Measurements from ENCODE around the gene MAP4K2. TPM values are rescaled to one million over a fixed set of nuclear protein-coding genes. Genes with fewer than 3 reads are reported as not detected.

Gene MAP4K2
- total and polyA plus RNA-seq, 7 donors, result 9.0 to 23.5 (median 13.6) TPM

DNA sequence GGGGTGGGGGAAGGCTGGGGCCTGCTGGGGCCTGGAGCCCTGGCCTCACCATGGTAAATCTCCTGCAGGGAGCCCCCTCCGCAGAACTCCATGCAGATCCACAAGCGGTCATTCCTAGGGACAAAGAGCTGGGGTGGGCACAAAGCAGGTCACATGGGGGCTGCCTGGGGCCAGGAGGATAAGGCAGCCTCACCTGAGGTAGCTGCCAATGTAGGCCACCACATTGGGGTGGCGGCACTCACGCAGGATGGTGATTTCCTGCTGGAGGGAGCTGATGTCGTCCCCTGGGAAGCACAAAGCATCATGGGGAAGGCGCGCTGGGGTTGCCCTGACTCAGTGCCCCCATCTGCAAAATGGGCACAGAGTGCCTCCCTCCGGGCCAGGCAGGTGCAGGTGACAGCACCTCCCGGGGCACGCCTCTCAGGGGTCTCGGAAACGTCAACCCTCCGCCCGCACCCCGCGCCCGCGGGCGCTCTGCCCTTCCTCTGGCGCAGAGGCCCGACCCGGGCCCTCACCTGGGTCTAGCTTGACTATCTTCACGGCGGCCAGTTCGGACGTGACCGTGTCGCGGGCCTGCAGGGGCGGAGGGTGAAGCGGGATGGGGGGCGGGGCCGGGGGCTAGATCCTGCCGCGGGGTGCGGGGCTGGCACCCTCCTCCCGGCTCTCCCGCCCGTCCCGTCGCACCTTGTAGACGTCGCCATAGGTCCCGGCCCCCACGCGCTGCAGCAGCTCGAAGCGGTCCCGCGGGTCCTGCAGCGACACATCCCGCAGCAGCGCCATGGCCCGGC, 450 bp downstream of the MAP4K2 start:
- no peaks in the 10 kb centered on the region for H3K9me3 ChIP-seq
- TF ChIP-seq POLR2AphosphoS5 (IDR thresholded peaks at IDR 0.05) (peak in 1 of 4 donors; percentile 22), POLR2A (IDR thresholded peaks at IDR 0.05) (no peak), EP300 (IDR thresholded peaks at IDR 0.05) (no peak)
- 8 to 11% methylated on average over 54 of the region's 54 CpGs for WGBS, 2 donors
- H3K36me3 ChIP-seq, result peaks cover 0 to 37% (median 17%) of the 10 kb centered on the region in 4 donors
- H3K4me1 ChIP-seq, result peaks cover 0 to 27% (median 22%) of the 10 kb centered on the region in 4 donors
- H3K4me3 ChIP-seq, result peak overlapping the region; percentile 58 to 80 (median 67)
- DNase-seq, result peak; percentile 69
- intact Hi-C loops (cut with DNase I), result no loop called here
- H3K27me3 ChIP-seq, result no peaks in the 10 kb centered on the region
- peak overlapping the region; percentile 91 to 94 (median 93) for H3K27ac ChIP-seq

DNA sequence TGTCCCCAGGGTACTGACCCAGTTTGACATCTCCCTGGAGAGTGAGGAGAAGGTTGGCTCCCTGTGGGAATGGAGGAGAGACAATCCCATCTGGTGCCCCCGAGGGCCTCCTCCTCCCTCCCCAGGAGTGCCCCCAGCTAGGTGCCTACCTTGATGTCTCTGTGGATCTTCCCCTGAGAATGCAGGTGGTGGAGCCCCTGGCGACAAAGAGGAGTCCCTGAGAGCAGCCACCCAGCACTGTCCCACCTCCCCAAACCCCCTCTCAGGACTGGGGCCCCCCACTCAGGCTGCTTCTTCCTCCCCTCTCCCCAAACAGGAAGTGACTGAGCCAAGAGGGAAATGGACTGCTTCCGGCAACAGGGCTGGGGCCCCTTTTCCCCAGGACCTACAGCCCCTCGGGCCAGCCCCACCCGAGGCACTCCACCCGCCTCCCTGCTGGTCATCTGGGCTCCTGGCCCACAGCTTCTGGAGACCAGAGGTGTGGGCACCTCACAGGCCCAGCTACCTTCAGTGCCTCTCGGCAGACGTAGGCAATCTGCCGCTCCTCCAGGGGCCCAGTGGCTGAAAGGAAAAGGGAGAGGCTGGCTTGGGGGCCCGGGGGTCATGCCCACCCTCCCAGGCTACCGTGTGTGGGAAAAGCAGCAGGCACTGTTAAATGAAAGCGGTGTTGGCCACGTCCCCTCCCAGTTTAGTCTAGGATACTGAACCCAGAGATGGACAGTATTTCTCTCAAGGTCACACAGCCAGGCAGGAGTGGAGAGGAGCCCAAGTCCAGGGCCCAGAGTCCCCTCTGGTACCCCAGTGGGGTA, 1.2 kb downstream of the MAP4K2 start:
- Histone ChIP-seq H3K4me3 (peak overlapping the region in 2 of 4 donors; percentile 72 to 80), H3K36me3 (peaks cover 4 to 36% (median 16%) of the 10 kb centered on the region in 4 donors), H3K27me3 (no peaks in the 10 kb centered on the region), H3K9me3 (no peaks in the 10 kb centered on the region), H3K27ac (peak overlapping the region; percentile 91 to 94 (median 93)), H3K4me1 (peaks cover 0 to 27% (median 22%) of the 10 kb centered on the region in 4 donors)
- peak; percentile 64 for DNase-seq
- WGBS, 2 donors, result 40 to 60% methylated on average over 13 of the region's 13 CpGs
- intact Hi-C loops (cut with DNase I), result no loop called here
- TF ChIP-seq POLR2AphosphoS5 (IDR thresholded peaks at IDR 0.05) (no peak), POLR2A (IDR thresholded peaks at IDR 0.05) (no peak), CTCF (IDR thresholded peaks at IDR 0.05) (no peak), EP300 (IDR thresholded peaks at IDR 0.05) (no peak)

GRCh38 chr11:64801158-64801464, 1.9 kb downstream of the MAP4K2 start:
- Histone ChIP-seq H3K9me3 (no peaks in the 10 kb centered on the region), H3K36me3 (peaks cover 4 to 37% (median 16%) of the 10 kb centered on the region in 4 donors), H3K27ac (peak overlapping the region; percentile 91 to 94 (median 93)), H3K4me1 (peaks cover 0 to 27% (median 22%) of the 10 kb centered on the region in 4 donors), H3K27me3 (no peaks in the 10 kb centered on the region), H3K4me3 (no peak overlapping the region)
- intact Hi-C loops (cut with DNase I), result no loop called here
- TF ChIP-seq EP300 (IDR thresholded peaks at IDR 0.05) (no peak), POLR2A (IDR thresholded peaks at IDR 0.05) (no peak), CTCF (IDR thresholded peaks at IDR 0.05) (no peak), POLR2AphosphoS5 (IDR thresholded peaks at IDR 0.05) (no peak)
- peak; percentile 63 for DNase-seq
- WGBS, 2 donors, result 67 to 70% methylated on average over 9 of the region's 9 CpGs

GRCh38 chr11:64800303-64801157, 2.5 kb downstream of the MAP4K2 start:
- Histone ChIP-seq H3K4me3 (no peak overlapping the region), H3K4me1 (peaks cover 0 to 27% (median 22%) of the 10 kb centered on the region in 4 donors), H3K36me3 (peaks cover 4 to 37% (median 14%) of the 10 kb centered on the region in 4 donors), H3K27ac (peak overlapping the region in 1 of 4 donors; percentile 93), H3K9me3 (no peaks in the 10 kb centered on the region), H3K27me3 (no peaks in the 10 kb centered on the region)
- TF ChIP-seq EP300 (IDR thresholded peaks at IDR 0.05) (no peak), CTCF (IDR thresholded peaks at IDR 0.05) (no peak), POLR2AphosphoS5 (IDR thresholded peaks at IDR 0.05) (no peak), POLR2A (IDR thresholded peaks at IDR 0.05) (no peak)
- WGBS, 2 donors, result 81 to 84% methylated on average over 26 of the region's 26 CpGs
- DNase-seq, result peak; percentile 66
- intact Hi-C loops (cut with DNase I), result no loop called here

All from sigmoid colon (tissue), 7 donors.